ENCODE measurements around the gene EVA1A. TPM values are rescaled to one million over a fixed set of nuclear protein-coding genes. Genes with fewer than 3 reads are reported as not detected.

EVA1A gene
- polyA plus RNA-seq, 1 donor (not counting 4 experiments of a cell fraction or from before 2014, with no cell fraction given) = 11.5 TPM

DNA sequence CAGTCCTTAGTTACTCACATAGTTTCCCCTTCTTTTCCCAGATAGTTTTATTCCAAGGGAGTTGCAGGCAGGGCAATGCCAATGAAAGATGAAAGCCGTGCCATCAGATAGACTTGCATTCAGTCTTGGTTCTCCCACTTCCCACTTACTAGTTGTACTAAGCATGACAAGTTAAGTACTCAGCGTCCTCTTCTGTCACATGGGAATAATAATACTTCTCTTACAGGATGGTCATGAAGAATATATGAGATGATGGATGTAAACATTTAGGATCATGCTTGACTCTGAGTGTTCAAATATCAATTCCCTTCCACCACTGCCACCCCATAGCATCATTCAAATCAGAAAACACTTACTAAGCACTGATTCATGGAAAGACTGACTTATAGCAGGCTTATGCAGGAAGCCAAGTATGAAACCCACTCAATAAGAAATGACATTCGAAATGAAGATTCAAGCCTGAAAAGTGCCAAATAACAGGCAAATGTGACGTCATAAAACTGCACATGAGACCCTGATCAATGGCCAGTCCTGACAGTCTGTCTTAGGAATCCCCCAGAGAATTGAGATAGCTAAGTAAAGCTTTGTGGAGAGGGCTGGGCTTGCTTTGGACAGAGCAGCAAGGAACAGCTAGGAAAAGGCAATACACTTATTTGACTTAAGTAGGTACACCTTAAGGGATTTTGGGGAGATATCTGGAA lies 11.1 kb upstream of the EVA1A start:
- Histone ChIP-seq H3K9me1 (ENCODE audit: control insufficient read depth, extremely low read depth, insufficient read depth, low read length) (no peaks in the 10 kb centered on the region), H3K27me3 (ENCODE audit: control insufficient read depth, extremely low read depth, insufficient read depth, low read length) (no peaks in the 10 kb centered on the region), H3K4me2 (ENCODE audit: control insufficient read depth, extremely low read depth, insufficient read depth, low read depth, low read length) (no peak overlapping the region), H3K9ac (ENCODE audit: control insufficient read depth, extremely low read depth, insufficient read depth, low read length) (no peak overlapping the region), H3K4me1 (ENCODE audit: control insufficient read depth, extremely low read depth, insufficient read depth, low read length) (peaks cover 44% of the 10 kb centered on the region), H3K9me3 (ENCODE audit: control insufficient read depth, low read depth, low read length) (no peaks in the 10 kb centered on the region), H3K36me3 (ENCODE audit: control insufficient read depth in 2 of 2, extremely low read depth in 1 of 2, insufficient read depth in 2 of 2, low read length in 2 of 2) (no peaks in the 10 kb centered on the region), H2AFZ (ENCODE audit: control insufficient read depth, low read length) (no peak overlapping the region), H3K27ac (ENCODE audit: control insufficient read depth, insufficient read depth, low read length) (no peak overlapping the region), H3K79me2 (ENCODE audit: control insufficient read depth, insufficient read depth, low read length) (no peaks in the 10 kb centered on the region), H4K20me1 (ENCODE audit: control insufficient read depth, extremely low read depth, insufficient read depth, low read length) (no peaks in the 10 kb centered on the region), H3K4me3 (ENCODE audit: control insufficient read depth in 2 of 3, extremely low read depth in 1 of 3, insufficient read depth in 2 of 3, low read depth in 1 of 3, low read length in 3 of 3) (no peak overlapping the region)
- TF ChIP-seq CTCF (optimal IDR thresholded peaks at IDR 0.05 in 1 of 3, IDR thresholded peaks at IDR 0.05 in 1 of 3, conservative IDR thresholded peaks at IDR 0.05 in 1 of 3; ENCODE audit: extremely low read depth in 1 of 3, insufficient read depth in 2 of 3, low read length in 3 of 3) (no peak), EZH2 (IDR thresholded peaks at IDR 0.05; ENCODE audit: low read length) (no peak)
- FAIRE-seq = peak; percentile 73
- DNase-seq (ENCODE audit: low read depth, low spot score) = no peak
- dilution Hi-C loops (cut with MboI; ENCODE audit: extremely low pct_ligation_motif_present, low sequenced_read_pairs) = no loop called here

GRCh38 chr2:75570948-75571729 lies 10.4 kb upstream of the EVA1A start:
- Histone ChIP-seq H3K9me3 (ENCODE audit: control insufficient read depth, low read depth, low read length) (no peaks in the 10 kb centered on the region), H3K4me2 (ENCODE audit: control insufficient read depth, extremely low read depth, insufficient read depth, low read depth, low read length) (no peak overlapping the region), H3K9me1 (ENCODE audit: control insufficient read depth, extremely low read depth, insufficient read depth, low read length) (no peaks in the 10 kb centered on the region), H3K9ac (ENCODE audit: control insufficient read depth, extremely low read depth, insufficient read depth, low read length) (no peak overlapping the region), H3K27ac (ENCODE audit: control insufficient read depth, insufficient read depth, low read length) (no peak overlapping the region), H3K27me3 (ENCODE audit: control insufficient read depth, extremely low read depth, insufficient read depth, low read length) (no peaks in the 10 kb centered on the region), H2AFZ (ENCODE audit: control insufficient read depth, low read length) (no peak overlapping the region), H3K36me3 (ENCODE audit: control insufficient read depth in 2 of 2, extremely low read depth in 1 of 2, insufficient read depth in 2 of 2, low read length in 2 of 2) (no peaks in the 10 kb centered on the region), H3K4me1 (ENCODE audit: control insufficient read depth, extremely low read depth, insufficient read depth, low read length) (peaks cover 44% of the 10 kb centered on the region), H3K4me3 (ENCODE audit: control insufficient read depth in 2 of 3, extremely low read depth in 1 of 3, insufficient read depth in 2 of 3, low read depth in 1 of 3, low read length in 3 of 3) (no peak overlapping the region), H3K79me2 (ENCODE audit: control insufficient read depth, insufficient read depth, low read length) (no peaks in the 10 kb centered on the region), H4K20me1 (ENCODE audit: control insufficient read depth, extremely low read depth, insufficient read depth, low read length) (no peaks in the 10 kb centered on the region)
- DNase-seq (ENCODE audit: low read depth, low spot score) = no peak
- TF ChIP-seq CTCF (optimal IDR thresholded peaks at IDR 0.05 in 1 of 3, IDR thresholded peaks at IDR 0.05 in 1 of 3, conservative IDR thresholded peaks at IDR 0.05 in 1 of 3; ENCODE audit: extremely low read depth in 1 of 3, insufficient read depth in 2 of 3, low read length in 3 of 3) (no peak), EZH2 (IDR thresholded peaks at IDR 0.05; ENCODE audit: low read length) (no peak)
- dilution Hi-C loops (cut with MboI; ENCODE audit: extremely low pct_ligation_motif_present, low sequenced_read_pairs) = no loop called here
- peak; percentile 64 for FAIRE-seq
